LNCaP clone FGC (cell line): ENCODE data around the gene ZNF462.

Experiments used
- DNase-seq: peaks from one replicate; pipeline ENCODE4 v3.0.0-alpha.2; 2011; ENCODE audit warnings: low read depth
- H3K4me3 ChIP-seq: 2 replicates; pipeline ENCODE4 v1.5.1; 2011; ENCODE audit warnings: mild to moderate bottlenecking, low read depth, low read length, control low read depth
- CTCF ChIP-seq: IDR thresholded peaks from 2 replicates; pipeline ENCODE4 v1.5.1; 2012; ENCODE audit warnings: mild to moderate bottlenecking; ENCODE audit not compliant: control insufficient read depth, insufficient read depth; ENCODE audit errors: extremely low read depth

The ZNF462 gene

GRCh38 chr9:106921341-106921899 lies 58.5 kb downstream of the ZNF462 start:
- DNase-seq, result no peak
- H3K4me3 ChIP-seq, result no peak overlapping the region
- no peak for TF ChIP-seq CTCF

- no peak overlapping the region for H3K4me3 ChIP-seq
- TF ChIP-seq CTCF, result no peak
These were observed 59.1 kb downstream of the ZNF462 start for GRCh38 chr9:106922026-106922425.

GRCh38 chr9:106925392-106925791 lies 62.4 kb downstream of the ZNF462 start:
- no peak for TF ChIP-seq CTCF
- DNase-seq, result no peak
- H3K4me3 ChIP-seq, result no peak overlapping the region

More at GRCh38 chr9:106922026-106922425, 59.1 kb downstream of the ZNF462 start:
- DNase-seq, result no peak

GRCh38 chr9:106927916-106928315 lies 65.0 kb downstream of the ZNF462 start:
- no peak overlapping the region for H3K4me3 ChIP-seq
- no peak for DNase-seq
- no peak for TF ChIP-seq CTCF

GRCh38 chr9:106928350-106928749 lies 65.4 kb downstream of the ZNF462 start:
- DNase-seq, result no peak
- TF ChIP-seq CTCF, result no peak
- H3K4me3 ChIP-seq, result no peak overlapping the region

GRCh38 chr9:106929471-106930177 lies 66.7 kb downstream of the ZNF462 start:
- no peak for DNase-seq
- no peak for TF ChIP-seq CTCF
- H3K4me3 ChIP-seq, result no peak overlapping the region

GRCh38 chr9:106930477-106930876 lies 67.5 kb downstream of the ZNF462 start:
- no peak for DNase-seq
- no peak overlapping the region for H3K4me3 ChIP-seq
- TF ChIP-seq CTCF, result no peak
